ENCODE data around the gene KYAT1. TPM values are rescaled to one million over a fixed set of nuclear protein-coding genes. Genes with fewer than 3 reads are reported as not detected.

Gene KYAT1
- total RNA-seq, 1 experiment from 2014 or later: 5.7 TPM

- no peak overlapping the region for H3K4me3 Mint-ChIP-seq (ENCODE audit: unreplicated experiment)
- no TSS peak for BruUV-seq (replicated peaks)
- no peaks in the 10 kb centered on the region for H3K4me1 Mint-ChIP-seq (ENCODE audit: insufficient read depth, unreplicated experiment)
- no peak for TF ChIP-seq CTCF (IDR thresholded peaks at IDR 0.05; ENCODE audit: unreplicated experiment)
- ChIA-PET POLR2A (interaction anchor here (0.6 kb wide), 1 partner anchor 171 kb away, joined by 3 read pairs; no protein-coding TSS in a partner anchor), CTCF (interaction anchor here (0.7 kb wide), 1 partner anchor 10 kb away, joined by 6 read pairs; no protein-coding TSS in a partner anchor)
- DNase-seq (ENCODE audit: unreplicated experiment): no peak
- no peak overlapping the region for H3K27ac Mint-ChIP-seq (ENCODE audit: low read depth, unreplicated experiment)
- H3K9me3 Mint-ChIP-seq (ENCODE audit: unreplicated experiment): no peaks in the 10 kb centered on the region
- no peaks in the 10 kb centered on the region for H3K27me3 Mint-ChIP-seq (ENCODE audit: insufficient read depth, unreplicated experiment)
- peaks cover 8% of the 10 kb centered on the region for H3K36me3 Mint-ChIP-seq (ENCODE audit: insufficient read depth, unreplicated experiment)
- intact Hi-C loops (cut with micrococcal nuclease): loop anchor here (10.0 kb wide), 1 partner anchor 176 kb away; no protein-coding TSS in a partner anchor
Observed at GRCh38 chr9:128810873-128811272, 70.9 kb downstream of the KYAT1 start.

- ChIA-PET POLR2A (interaction anchor here (0.6 kb wide), 1 partner anchor 20 kb away, joined by 3 read pairs; no protein-coding TSS in a partner anchor), CTCF (no interaction called here)
- intact Hi-C loops (cut with micrococcal nuclease): loop anchor here (10.0 kb wide), 1 partner anchor 175 kb away; no protein-coding TSS in a partner anchor
- no peak for TF ChIP-seq CTCF (IDR thresholded peaks at IDR 0.05; ENCODE audit: unreplicated experiment)
- no peak overlapping the region for H3K27ac Mint-ChIP-seq (ENCODE audit: low read depth, unreplicated experiment)
- DNase-seq (ENCODE audit: unreplicated experiment): no peak
- no TSS peak for BruUV-seq (replicated peaks)
- H3K4me3 Mint-ChIP-seq (ENCODE audit: unreplicated experiment): no peak overlapping the region
- H3K27me3 Mint-ChIP-seq (ENCODE audit: insufficient read depth, unreplicated experiment): no peaks in the 10 kb centered on the region
- peaks cover 16% of the 10 kb centered on the region for H3K36me3 Mint-ChIP-seq (ENCODE audit: insufficient read depth, unreplicated experiment)
- no peaks in the 10 kb centered on the region for H3K9me3 Mint-ChIP-seq (ENCODE audit: unreplicated experiment)
- no peaks in the 10 kb centered on the region for H3K4me1 Mint-ChIP-seq (ENCODE audit: insufficient read depth, unreplicated experiment)
Observed at GRCh38 chr9:128809831-128810230, 71.9 kb downstream of the KYAT1 start.

DNA sequence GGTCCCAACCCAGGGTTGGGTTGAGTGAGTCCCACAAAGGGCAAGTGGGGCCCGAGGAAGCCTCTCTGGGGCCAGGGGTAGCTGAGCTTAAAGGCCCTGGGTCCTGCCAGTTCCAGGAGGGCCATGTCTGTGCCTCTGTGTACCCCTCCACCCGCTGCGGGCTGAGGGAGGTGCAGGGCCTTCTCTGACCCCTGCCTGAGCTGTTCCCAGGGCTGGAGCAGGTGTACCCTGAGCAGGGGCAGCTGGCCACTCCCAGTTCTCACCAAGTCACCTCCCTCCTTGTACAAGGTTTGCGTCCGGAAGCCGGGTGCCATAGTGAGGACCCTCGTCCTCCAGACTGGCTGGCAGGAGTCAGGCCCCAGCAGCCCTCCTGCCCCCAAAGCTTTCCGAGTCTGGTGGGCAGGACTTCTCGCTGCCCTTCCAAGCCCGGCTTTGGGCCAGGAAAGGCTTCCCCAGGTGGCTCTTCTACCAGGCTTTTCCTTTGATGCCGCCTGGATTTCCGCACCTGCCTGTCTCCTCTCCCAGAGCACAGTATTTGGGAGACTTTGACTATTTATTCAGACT is 72.6 kb downstream of the KYAT1 start:
- H3K9me3 Mint-ChIP-seq (ENCODE audit: unreplicated experiment): no peaks in the 10 kb centered on the region
- no peak for TF ChIP-seq CTCF (IDR thresholded peaks at IDR 0.05; ENCODE audit: unreplicated experiment)
- no peak for DNase-seq (ENCODE audit: unreplicated experiment)
- intact Hi-C loops (cut with micrococcal nuclease): no loop called here
- POLR2A ChIA-PET: interaction anchor here (0.6 to 0.9 kb wide), 3 partner anchors 9 to 174 kb away, joined by 3 to 6 read pairs (median 3); partner anchors contain the start of gene ENDOG
- H3K27ac Mint-ChIP-seq (ENCODE audit: low read depth, unreplicated experiment): no peak overlapping the region
- BruUV-seq (replicated peaks): no TSS peak
- no peak overlapping the region for H3K4me3 Mint-ChIP-seq (ENCODE audit: unreplicated experiment)
- CTCF ChIA-PET: interaction anchor here (0.7 to 1.0 kb wide), 2 partner anchors 9 kb away, joined by 3 to 4 read pairs; partner anchors contain the start of gene ENDOG
- no peaks in the 10 kb centered on the region for H3K4me1 Mint-ChIP-seq (ENCODE audit: insufficient read depth, unreplicated experiment)
- no peaks in the 10 kb centered on the region for H3K27me3 Mint-ChIP-seq (ENCODE audit: insufficient read depth, unreplicated experiment)
- peaks cover 23% of the 10 kb centered on the region for H3K36me3 Mint-ChIP-seq (ENCODE audit: insufficient read depth, unreplicated experiment)

- Mint-ChIP-seq H3K27me3 (ENCODE audit: insufficient read depth, unreplicated experiment) (no peaks in the 10 kb centered on the region), H3K4me3 (ENCODE audit: unreplicated experiment) (no peak overlapping the region), H3K27ac (ENCODE audit: low read depth, unreplicated experiment) (peak overlapping the region; percentile 34), H3K36me3 (ENCODE audit: insufficient read depth, unreplicated experiment) (peaks cover 29% of the 10 kb centered on the region), H3K4me1 (ENCODE audit: insufficient read depth, unreplicated experiment) (no peaks in the 10 kb centered on the region), H3K9me3 (ENCODE audit: unreplicated experiment) (no peaks in the 10 kb centered on the region)
- intact Hi-C loops (cut with micrococcal nuclease): no loop called here
- ChIA-PET POLR2A (interaction anchor here (0.8 to 0.9 kb wide), 2 partner anchors 10 to 173 kb away, joined by 3 to 6 read pairs; partner anchors contain the start of gene ENDOG), CTCF (interaction anchor here (0.7 to 1.0 kb wide), 2 partner anchors 8 to 9 kb away, joined by 3 to 4 read pairs; partner anchors contain the start of gene ENDOG)
- no peak for TF ChIP-seq CTCF (IDR thresholded peaks at IDR 0.05; ENCODE audit: unreplicated experiment)
- no peak for DNase-seq (ENCODE audit: unreplicated experiment)
- BruUV-seq (replicated peaks): no TSS peak
Observed at GRCh38 chr9:128808543-128808942, 73.2 kb downstream of the KYAT1 start.

Measured in MCF 10A (cell line).